Effector CD8-positive, alpha-beta T cell (primary cell): Measurements from ENCODE around the gene GALNT9.
"Not testable (repeated sequence)": the region's sequence is repeated elsewhere in the genome, so short reads cannot be mapped to it uniquely, and the experiment has no call there.

Source experiments
- DNase-seq: peaks from one replicate; lab custom pipeline; 2025; lab: John Stamatoyannopoulos, UW

GALNT9 gene

GRCh38 chr12:132230381-132230780, 99.0 kb downstream of the GALNT9 start:
- no peak for DNase-seq

DNA sequence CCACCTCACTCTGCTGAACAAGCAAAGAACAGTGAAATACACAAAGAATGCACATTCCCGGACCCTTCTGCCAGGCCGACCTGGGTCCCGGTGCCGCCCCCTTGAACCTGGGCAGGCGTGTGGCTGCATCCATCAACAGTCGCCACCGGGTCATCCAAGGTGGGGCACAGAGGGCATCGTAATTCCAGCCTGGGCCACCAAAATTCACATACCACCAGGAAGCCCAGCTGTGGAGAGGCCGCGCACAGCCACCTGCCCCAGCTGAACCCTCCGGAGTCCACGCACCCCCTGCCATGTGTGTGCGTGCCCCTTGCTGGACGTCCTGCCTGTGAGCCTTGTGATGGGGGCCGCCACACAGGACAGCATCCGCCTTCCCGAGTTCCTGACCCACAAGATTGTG, 99.5 kb downstream of the GALNT9 start:
- DNase-seq = no peak

DNA sequence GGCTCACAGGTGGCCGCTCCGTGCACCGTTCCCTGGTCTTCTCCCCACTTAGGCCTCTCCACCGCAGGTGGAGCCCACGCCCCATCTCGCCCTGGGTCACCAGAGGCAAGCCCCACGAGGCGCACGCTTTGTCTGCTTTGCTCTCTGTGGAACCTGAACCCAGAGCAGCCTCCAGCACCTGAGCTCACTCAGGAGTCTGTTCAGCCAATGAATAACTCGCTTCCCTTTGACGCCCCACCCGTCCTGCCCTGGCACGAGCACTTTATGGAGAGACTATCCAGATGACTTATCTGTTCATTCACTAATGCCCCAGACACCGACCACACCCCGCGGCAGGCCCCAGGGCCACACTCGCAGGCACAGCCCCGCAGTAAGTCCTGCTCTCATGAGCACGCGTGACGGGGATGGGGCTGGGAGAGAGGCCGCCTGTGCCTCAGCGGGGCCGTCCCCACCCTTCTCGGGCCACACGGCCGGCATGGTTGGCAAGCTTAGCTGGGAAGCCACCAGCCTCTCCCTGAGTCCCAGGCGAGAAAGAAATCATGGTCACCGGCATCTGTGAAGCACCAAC, 100.1 kb downstream of the GALNT9 start:
- no peak for DNase-seq

DNA sequence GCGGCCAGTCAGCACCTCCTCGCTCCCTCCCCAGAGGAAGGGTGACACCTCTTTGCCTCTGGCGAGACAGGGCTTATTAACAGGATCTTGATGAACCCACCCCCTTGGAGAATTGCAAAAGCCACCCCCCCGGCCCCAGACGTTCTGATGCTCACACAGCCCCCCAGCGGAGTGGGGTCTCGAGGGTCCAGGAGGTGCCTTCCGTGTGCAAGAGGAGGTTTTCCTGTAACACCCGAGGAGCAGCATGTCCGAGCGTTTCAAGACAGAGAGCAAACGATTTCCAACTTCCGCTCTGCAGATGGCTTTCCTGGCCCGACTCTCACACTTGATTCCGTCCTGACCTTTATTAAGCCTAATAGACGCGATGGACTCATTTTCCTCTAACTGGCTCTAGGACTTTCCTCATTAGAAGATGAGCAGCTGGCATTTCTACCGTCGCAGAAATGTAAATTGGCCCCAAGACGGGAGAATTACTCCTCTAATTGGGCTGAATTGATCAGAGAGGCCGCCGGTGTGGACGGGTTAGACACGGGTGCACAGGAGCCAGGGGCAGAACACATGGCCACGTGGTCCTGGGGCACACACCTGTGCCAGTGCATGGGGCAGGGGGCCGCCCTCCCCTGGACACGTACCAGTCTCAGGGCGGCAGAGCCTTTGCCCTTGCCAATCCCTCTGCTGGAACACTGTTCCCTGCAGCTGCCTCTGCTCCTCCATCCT, 100.8 kb downstream of the GALNT9 start:
- no peak for DNase-seq

DNA sequence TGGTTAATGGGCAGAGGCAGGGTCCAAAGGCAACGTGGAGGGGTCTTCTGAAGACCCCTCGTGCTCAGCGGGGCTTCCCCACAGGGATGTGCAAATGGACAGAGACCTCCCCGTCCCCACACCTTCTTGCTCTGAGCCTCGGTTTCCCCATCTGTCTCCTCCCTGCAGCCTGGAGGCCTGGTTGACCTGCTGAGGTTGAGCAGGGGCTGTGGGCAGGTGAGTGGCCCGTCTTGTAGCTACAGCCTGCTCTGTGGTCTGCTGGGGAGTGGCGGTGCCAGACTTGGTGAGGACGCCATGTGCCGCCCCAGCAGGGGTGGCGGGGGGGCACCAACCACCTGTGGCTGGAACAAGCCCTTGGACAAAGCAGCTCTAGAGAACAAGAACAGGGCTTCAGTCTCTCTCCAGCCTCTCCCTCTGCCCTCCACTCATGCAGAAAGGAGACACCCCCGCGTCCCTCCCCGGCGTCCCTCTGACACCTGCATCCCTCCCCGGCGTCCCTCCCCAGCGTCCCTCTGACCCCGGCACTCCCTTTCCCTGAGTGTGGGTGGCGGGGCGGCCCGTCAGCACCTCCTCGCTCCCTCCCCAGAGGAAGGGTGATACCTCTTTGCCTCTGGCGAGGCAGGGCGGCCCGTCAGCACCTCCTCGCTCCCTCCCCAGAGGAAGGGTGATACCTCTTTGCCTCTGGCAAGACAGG, 101.5 kb downstream of the GALNT9 start:
- DNase-seq = no peak

GRCh38 chr12:132227118-132227517, 102.3 kb downstream of the GALNT9 start:
- no peak for DNase-seq

- DNase-seq = no peak
Measured at GRCh38 chr12:132226604-132227003, 102.8 kb downstream of the GALNT9 start.

DNA sequence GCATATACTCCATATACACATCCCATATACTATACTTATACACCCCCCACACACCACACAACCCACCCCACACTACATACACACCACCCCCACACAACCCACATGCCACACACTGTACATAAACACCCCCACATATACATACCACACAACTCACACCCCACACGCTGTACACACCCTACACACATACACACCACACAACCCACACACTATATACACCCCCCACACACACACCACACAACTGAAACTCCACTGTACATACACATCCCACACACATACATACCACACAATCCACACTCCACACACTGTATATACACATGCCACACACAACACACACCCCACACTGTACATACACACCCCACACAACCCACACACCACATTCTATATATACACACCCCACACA, 104.2 kb downstream of the GALNT9 start:
- no peak for DNase-seq

DNA sequence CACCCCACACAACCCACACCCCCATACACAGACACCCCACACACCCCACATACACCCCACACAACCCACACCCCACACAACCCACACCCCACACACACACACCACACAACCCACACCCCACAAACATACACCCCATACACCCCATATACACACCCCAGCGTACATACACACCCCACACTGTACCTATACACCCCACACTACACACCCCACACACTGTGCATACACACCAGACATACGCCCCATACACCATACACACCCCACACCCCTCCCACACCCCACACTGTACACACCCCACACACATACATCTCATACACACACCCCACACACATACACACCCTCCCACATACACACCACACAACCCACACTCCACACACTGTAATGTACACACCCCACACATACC, 104.9 kb downstream of the GALNT9 start:
- DNase-seq = no peak

DNA sequence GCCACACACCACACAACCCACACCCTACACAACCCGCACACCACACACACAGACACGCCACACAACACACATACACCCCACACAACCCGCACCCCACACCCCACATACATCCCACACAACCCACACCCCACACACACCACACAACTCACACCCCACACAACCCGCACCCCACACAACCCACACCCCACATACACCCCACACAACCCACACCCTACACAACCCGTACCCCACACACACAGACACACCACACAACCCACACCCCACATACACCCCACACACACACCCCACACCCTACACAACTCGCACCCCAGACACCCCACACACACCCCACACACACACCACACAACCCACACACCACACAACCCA, 106.6 kb downstream of the GALNT9 start:
- no peak for DNase-seq

DNA sequence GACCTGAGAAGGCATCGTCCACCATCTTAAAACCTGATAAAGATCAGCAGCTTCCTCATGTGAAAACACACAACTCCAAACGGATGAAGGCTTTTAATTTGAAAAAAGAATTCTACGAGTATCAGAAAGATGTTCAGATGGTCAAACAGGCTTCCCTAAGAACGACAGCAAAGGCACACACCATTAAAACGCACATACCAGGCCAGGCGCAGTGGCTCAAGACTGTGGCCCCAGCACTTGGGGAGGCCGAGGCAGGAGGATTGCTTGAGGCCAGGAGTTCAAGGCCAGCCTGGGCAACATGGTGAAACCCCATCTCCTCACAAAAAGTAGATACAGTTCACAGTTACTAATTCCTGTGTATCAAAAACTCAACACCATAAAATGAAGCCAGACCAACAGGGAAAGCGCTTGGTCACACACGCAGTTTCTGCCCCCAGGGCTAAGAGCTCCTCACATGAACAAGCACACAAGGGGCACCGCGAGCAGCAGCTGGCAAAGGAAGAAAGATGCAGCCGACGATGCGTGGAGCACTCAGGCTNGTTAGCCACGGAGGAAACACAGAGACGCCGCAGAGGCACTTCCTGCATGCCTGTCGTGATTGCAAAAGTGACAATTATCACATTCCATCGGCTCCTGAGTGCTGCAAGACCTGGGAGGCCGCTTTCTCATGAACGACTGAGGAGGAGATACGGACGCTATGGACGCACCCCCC, 107.1 kb downstream of the GALNT9 start:
- no peak for DNase-seq

GRCh38 chr12:132219761-132220160, 109.6 kb downstream of the GALNT9 start:
- DNase-seq = not testable (repeated sequence)

- DNase-seq = no peak
Measured at GRCh38 chr12:132219323-132219722, 110.1 kb downstream of the GALNT9 start.

GRCh38 chr12:132218915-132219314, 110.5 kb downstream of the GALNT9 start:
- peak; percentile 20 for DNase-seq

DNA sequence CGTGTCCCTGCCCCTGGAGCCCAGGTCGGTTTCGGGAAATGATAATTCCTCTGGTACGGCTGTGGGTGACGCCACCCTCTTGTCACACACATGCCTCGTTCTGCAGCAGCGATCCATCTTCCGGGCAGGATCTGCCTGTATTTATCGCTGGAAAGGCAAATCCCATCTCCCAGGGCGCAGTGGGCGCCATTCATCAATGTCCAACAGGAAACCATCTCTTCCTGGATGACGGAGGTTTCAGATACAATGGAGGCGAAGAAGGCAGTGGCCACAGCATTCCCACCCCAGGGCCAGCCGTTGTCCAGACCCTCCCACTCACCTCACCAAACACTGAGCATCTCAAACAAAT, 110.9 kb downstream of the GALNT9 start:
- no peak for DNase-seq

- no peak for DNase-seq
Measured at GRCh38 chr12:132217800-132218526, 111.4 kb downstream of the GALNT9 start.

GRCh38 chr12:132217371-132217770, 112.0 kb downstream of the GALNT9 start:
- no peak for DNase-seq

GRCh38 chr12:132216354-132216987, 112.9 kb downstream of the GALNT9 start:
- no peak for DNase-seq

DNA sequence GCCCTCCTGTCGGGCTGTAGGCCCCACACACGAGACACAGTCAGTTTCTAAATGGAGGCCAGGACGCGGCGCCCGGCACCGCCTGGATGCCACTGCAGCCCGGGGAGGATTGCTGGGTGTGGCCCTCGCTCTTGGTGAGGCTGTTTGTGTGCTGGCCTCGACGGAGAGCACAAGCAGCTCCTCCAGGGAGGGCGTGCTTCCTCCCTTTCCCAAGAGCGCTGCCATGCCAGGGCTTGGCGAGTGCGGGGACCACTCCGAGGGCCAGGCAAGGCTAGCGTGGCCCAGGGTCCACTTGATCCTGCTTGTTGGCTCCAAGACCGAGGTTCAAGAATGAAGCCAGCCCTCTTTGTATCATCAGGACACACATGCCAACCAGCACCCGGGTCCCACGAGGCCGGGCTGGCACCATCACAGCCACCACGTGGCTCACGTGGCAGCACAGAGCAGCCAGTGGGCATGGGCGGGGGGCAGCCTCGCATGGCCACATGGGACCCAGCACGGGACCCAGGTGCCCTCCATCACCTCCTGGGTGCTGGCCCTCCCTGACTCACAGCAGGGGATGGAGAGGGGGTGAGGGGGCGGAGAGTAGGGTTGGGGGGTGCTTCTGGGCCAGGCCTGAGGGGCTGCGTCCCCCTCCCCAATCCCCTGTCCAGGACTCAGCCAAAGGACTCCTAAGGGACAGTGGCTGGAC, 113.9 kb downstream of the GALNT9 start:
- DNase-seq = no peak

DNA sequence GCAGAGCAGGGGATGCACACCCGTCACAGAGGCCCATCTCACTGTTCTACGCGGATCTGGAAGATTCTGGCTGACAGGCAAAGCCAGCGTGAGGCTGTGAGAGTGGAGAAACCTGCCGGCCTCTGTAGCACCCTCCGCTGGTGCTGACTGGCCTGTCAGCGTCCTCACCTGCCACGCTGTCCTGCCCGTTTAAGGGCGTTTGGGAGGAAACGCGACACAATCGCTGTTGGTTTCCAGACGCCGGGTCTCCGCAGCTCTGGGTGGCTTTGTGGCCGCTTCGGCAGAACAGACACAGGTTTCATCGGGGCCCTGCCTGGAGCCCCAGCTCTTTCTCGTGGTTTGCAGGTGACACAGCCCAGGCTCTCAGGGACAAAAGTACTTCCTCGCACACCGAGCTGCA, 114.5 kb downstream of the GALNT9 start:
- DNase-seq = no peak

- no peak for DNase-seq
Measured at GRCh38 chr12:132214161-132214476, 115.3 kb downstream of the GALNT9 start.
